GM21786 (cell line): ENCODE results near the gene TRMT2A.

Experiments
- ATAC-seq: cut with Tn5 transposase; IDR thresholded peaks from one replicate; pipeline ENCODE4 v1.9.1; 2021; ENCODE audit not compliant: unreplicated experiment

TRMT2A gene

GRCh38 chr22:20149257-20150250 is 32.5 kb upstream of the TRMT2A start:
- no peak for ATAC-seq

GRCh38 chr22:20148414-20148813 is 31.4 kb upstream of the TRMT2A start:
- ATAC-seq = no peak

GRCh38 chr22:20147237-20147988 is 30.4 kb upstream of the TRMT2A start:
- ATAC-seq = no peak

- ATAC-seq = no peak
Observed at GRCh38 chr22:20146777-20147176, 29.8 kb upstream of the TRMT2A start.

GRCh38 chr22:20145832-20146223 is 28.8 kb upstream of the TRMT2A start:
- ATAC-seq = no peak

- ATAC-seq = no peak
Observed at GRCh38 chr22:20145206-20145831, 28.3 kb upstream of the TRMT2A start.

GRCh38 chr22:20143883-20144665 is 27.0 kb upstream of the TRMT2A start:
- no peak for ATAC-seq

- no peak for ATAC-seq
Observed at GRCh38 chr22:20142711-20143621, 25.9 kb upstream of the TRMT2A start.

GRCh38 chr22:20141186-20142077 is 24.4 kb upstream of the TRMT2A start:
- ATAC-seq = no peak

- no peak for ATAC-seq
Observed at GRCh38 chr22:20140521-20140964, 23.5 kb upstream of the TRMT2A start.

GRCh38 chr22:20140107-20140445 is 23.1 kb upstream of the TRMT2A start:
- ATAC-seq = no peak

- ATAC-seq = no peak
Observed at GRCh38 chr22:20139391-20140106, 22.5 kb upstream of the TRMT2A start.

- ATAC-seq = no peak
Observed at GRCh38 chr22:20138868-20139267, 21.8 kb upstream of the TRMT2A start.

- no peak for ATAC-seq
Observed at GRCh38 chr22:20138417-20138738, 21.4 kb upstream of the TRMT2A start.

GRCh38 chr22:20137671-20138416 is 20.8 kb upstream of the TRMT2A start:
- ATAC-seq = no peak

- ATAC-seq = no peak
Observed at GRCh38 chr22:20137113-20137512, 20.1 kb upstream of the TRMT2A start.

GRCh38 chr22:20136603-20136873 is 19.5 kb upstream of the TRMT2A start:
- ATAC-seq = no peak
